Pancreas (tissue), 10 donors: ENCODE measurements around the gene GEN1. TPM values are rescaled to one million over a fixed set of nuclear protein-coding genes. Genes with fewer than 3 reads are reported as not detected.

ENCODE experiments used
- ATAC-seq, 4 donors: fragments of 200-7000 bp; cut with Tn5 transposase; one replicate each; pipeline versions ENCODE4 v1.8.0 to v1.9.1; 2020; ENCODE audit warnings: mild to moderate bottlenecking in 4 of 4, moderate library complexity in 4 of 4
- DNase-seq, 6 donors: peaks; one replicate each; pipeline ENCODE4 v3.0.0-alpha.2; 2020
- FAIRE-seq: peaks from 2 replicates; lab custom pipeline; 2012; peaks lifted over from hg19 to GRCh38; lab: Jason Lieb, UNC
- H3K27ac ChIP-seq, 4 donors: fragments of 200-600 bp; sonication (generic); 1 replicate in 3 of 4; 2 replicates in 1 of 4; pipeline versions ENCODE4 v1.5.0 to v1.8.0; 2020
- H3K27me3 ChIP-seq, 4 donors: fragments of 200-600 bp; one replicate each; pipeline ENCODE4 v1.8.0; 2021
- H3K36me3 ChIP-seq, 3 donors: fragments of 200-600 bp; sonication (generic) in 1 of 3; one replicate each; pipeline versions ENCODE4 v1.5.0 to v1.8.0; 2020 to 2021
- H3K4me1 ChIP-seq, 3 donors: fragments of 200-600 bp; one replicate each; pipeline ENCODE4 v1.8.0; 2021
- H3K4me3 ChIP-seq, 4 donors: fragments of 200-600 bp; sonication (generic) in 2 of 4; one replicate each; pipeline versions ENCODE4 v1.5.0 to v1.8.0; 2020 to 2021
- H3K9me3 ChIP-seq, 4 donors: fragments of 200-600 bp; one replicate each; pipeline ENCODE4 v1.8.0; 2021
- WGBS, 2 donors: extraction: QIAGEN DNeasy Blood & Tissue Kit; methylation state at CpG; one replicate each; pipeline ENCODE4 v1.1.7; 2013; 5-methylcytosine and 5-hydroxymethylcytosine counted together
- intact Hi-C, 3 donors: fragments of 100-400 bp; cut with DNase I; formaldehyde crosslinking; loops; one replicate each; pipeline versions ENCODE4 v1.11.1 to v1.14.2; 2022
- polyA plus RNA-seq, 2 donors: library from polyadenylated mRNA; stranded (reverse); fragments of 200-250 nt; gene quantifications; one replicate each; pipeline ENCODE4 v1.2.3, GENCODE V29; 2013
- total RNA-seq, 6 donors: library from RNA; stranded (reverse); fragmentation: NEBNext Ultra II Directional in 4 of 6; extraction: Animal tissue kit (Norgen Biotek cat#: 25700) in 4 of 6; gene quantifications; one replicate each; pipeline versions ENCODE4 v1.2.1 to v1.2.4, GENCODE V29; 2021 to 2023
- TF ChIP-seq, protein P1 (sequence below), 4 donors: fragments of 200-600 bp; sonication (generic) in 3 of 4; IDR thresholded peaks; one replicate each; pipeline versions ENCODE4 v1.5.0 to v1.8.0; 2021; ENCODE audit warnings: antibody characterized with exemption in 4 of 4
- donor health status: healthy with polysubstance abuse.
- donor health status: DM: no; HTN: no; CAD: no; lungs with moderate emphysema.
- donor health status: DM: no; HTN: no; CAD: no.
- donor health status: control.
- donor health status: control.
- donor health status: Bipolar disorder and iron deficiency.
- donor health status: DM: yes; HTN: yes; CAD: no.
- donor health status: DM: no; HTN: no; CAD: no.
- donor health status: DM: no; HTN: no; CAD: no.
- donor health status: DM: yes; HTN: yes; CAD: no.

The GEN1 gene
- total and polyA plus RNA-seq, 8 donors: 1.4 to 5.0 (median 2.4) TPM

DNA sequence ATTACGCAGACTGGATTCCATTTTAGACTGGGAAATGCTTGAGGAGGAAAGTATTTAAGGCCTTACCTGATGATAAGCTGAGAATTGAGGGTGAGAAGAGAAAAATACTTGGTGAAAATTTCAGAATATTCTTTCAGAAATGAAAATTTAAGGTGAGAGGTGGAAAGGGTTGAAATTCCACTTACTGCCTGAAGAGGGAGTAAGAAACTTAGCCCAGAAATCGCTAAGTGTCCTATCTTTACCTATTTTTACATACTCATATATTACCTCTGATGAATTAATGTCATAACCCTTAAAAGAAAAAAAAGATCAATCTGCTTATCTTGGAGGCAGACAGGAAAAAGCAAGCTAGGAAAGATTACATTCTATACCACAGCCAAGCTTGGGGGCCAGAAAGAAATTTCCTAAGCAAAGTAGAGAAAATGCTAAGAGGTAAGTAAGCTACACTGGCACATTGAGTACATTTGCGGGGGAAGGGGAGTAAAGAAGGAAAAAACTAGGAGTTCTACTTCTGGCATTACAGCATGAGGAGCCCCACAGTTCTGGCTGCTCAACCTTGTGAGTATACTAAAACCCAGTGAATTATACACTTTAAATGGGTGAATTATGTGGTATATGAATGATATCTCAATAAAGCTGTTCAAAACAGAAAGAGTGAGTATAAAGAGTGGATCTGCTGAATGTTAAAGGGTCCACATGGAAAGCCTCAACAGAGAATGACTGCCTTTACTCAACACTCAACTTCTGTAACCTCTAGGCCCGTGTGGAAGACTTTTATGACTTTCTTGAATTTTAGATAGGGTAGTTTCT lies 34.2 kb upstream of the GEN1 start:
- no peaks in the 10 kb centered on the region for H3K27me3 ChIP-seq
- H3K27ac ChIP-seq: no peak overlapping the region
- FAIRE-seq: peak; percentile 32
- DNase-seq: no peak
- no peaks in the 10 kb centered on the region for H3K4me1 ChIP-seq
- peak in 2 of 4 donors; percentile 53 to 57 for ATAC-seq
- H3K9me3 ChIP-seq: no peaks in the 10 kb centered on the region
- TF ChIP-seq, protein P1, sequence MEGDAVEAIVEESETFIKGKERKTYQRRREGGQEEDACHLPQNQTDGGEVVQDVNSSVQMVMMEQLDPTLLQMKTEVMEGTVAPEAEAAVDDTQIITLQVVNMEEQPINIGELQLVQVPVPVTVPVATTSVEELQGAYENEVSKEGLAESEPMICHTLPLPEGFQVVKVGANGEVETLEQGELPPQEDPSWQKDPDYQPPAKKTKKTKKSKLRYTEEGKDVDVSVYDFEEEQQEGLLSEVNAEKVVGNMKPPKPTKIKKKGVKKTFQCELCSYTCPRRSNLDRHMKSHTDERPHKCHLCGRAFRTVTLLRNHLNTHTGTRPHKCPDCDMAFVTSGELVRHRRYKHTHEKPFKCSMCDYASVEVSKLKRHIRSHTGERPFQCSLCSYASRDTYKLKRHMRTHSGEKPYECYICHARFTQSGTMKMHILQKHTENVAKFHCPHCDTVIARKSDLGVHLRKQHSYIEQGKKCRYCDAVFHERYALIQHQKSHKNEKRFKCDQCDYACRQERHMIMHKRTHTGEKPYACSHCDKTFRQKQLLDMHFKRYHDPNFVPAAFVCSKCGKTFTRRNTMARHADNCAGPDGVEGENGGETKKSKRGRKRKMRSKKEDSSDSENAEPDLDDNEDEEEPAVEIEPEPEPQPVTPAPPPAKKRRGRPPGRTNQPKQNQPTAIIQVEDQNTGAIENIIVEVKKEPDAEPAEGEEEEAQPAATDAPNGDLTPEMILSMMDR (IDR thresholded peaks at IDR 0.05): peak; percentile 36 to 81 (median 70)
- peaks cover 0 to 13% (median 0%) of the 10 kb centered on the region in 3 donors for H3K36me3 ChIP-seq
- intact Hi-C loops: loop anchor here in 1 of 3 donors (10.0 kb wide), 1 partner anchor 115 kb away; no protein-coding TSS in a partner anchor
- WGBS, 2 donors: 65 to 70% methylated on average over 4 of the region's 4 CpGs
- no peak overlapping the region for H3K4me3 ChIP-seq

DNA sequence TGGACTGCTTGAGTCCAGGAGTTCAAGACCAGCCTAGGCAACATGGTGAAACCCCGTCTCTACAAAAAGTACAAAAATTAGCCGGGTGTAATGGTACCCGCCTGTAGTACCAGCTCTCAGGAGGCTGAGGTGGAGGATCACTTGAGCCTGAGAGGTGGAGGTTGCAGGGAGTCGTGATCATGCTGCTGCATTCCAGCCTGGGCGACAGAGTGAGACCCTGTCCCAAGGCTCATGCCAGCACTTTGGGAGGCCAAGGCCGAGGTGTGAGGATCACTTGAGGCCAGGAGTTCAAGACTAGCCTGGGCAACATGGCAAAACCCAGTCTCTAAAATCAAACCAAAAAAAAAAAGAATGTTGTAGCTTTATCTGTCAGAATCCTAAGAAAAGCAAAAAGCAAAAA lies 25.7 kb upstream of the GEN1 start:
- WGBS, 2 donors: 92 to 97% methylated on average over 6 of the region's 6 CpGs
- no peak for FAIRE-seq
- H3K27me3 ChIP-seq: no peaks in the 10 kb centered on the region

DNA sequence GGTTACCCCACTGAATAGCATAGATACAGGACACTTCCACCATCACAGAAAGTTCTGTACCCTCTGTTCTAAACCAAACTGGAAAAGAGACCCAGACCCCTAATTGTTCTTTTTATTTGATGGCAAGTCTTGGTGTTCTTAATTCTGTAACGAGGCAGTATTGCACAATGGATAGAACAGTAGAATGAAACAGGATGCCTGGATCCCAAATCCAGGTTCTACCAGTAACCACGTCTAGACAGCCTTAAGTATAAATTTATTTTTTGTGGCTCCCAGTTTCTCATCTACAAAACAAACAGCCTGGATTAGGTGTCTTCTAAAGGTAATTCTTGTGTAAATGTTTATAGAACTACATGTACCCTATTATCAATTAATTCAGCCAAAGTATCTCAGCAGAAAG lies 24.1 kb upstream of the GEN1 start:
- intact Hi-C loops: no loop called here
- 88 to 95% methylated on average over 2 of the region's 2 CpGs for WGBS, 2 donors
- FAIRE-seq (no peak), ATAC-seq (no peak), DNase-seq (no peak)
- TF ChIP-seq, protein P1 (IDR thresholded peaks at IDR 0.05): no peak
- no peak overlapping the region for H3K4me3 ChIP-seq
- no peaks in the 10 kb centered on the region for H3K36me3 ChIP-seq
- no peaks in the 10 kb centered on the region for H3K27me3 ChIP-seq
- no peaks in the 10 kb centered on the region for H3K4me1 ChIP-seq
- H3K9me3 ChIP-seq: no peaks in the 10 kb centered on the region
- H3K27ac ChIP-seq: no peak overlapping the region

More for the DNA sequence above, 25.7 kb upstream of the GEN1 start:
- Histone ChIP-seq H3K27ac (no peak overlapping the region), H3K36me3 (no peaks in the 10 kb centered on the region), H3K4me1 (no peaks in the 10 kb centered on the region), H3K4me3 (no peak overlapping the region), H3K9me3 (no peaks in the 10 kb centered on the region)
- intact Hi-C loops: no loop called here
- TF ChIP-seq, protein P1 (IDR thresholded peaks at IDR 0.05): no peak
- no peak for DNase-seq
- ATAC-seq: no peak

DNA sequence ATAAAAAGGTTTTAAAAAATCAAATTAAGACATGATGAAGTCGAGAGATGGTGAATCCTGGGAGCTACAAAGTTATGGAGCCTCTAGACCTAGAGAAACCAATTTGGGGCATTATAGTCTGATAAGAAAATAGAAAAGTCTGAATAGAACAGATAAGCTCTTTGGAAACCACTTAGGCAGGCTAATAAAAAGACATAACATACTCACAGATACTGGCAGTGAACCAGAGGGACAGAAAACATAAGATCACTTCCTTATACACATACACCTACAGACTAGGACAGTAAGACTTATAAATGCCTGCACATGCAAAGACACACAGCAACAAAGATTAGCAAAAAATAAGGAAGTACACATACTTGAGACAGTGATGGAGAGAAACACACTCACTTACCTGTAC lies 20.3 kb upstream of the GEN1 start:
- DNase-seq: no peak
- FAIRE-seq: no peak
- TF ChIP-seq, protein P1 (IDR thresholded peaks at IDR 0.05): no peak
- no peaks in the 10 kb centered on the region for H3K4me1 ChIP-seq
- H3K4me3 ChIP-seq: no peak overlapping the region
- intact Hi-C loops: no loop called here
- H3K27me3 ChIP-seq: no peaks in the 10 kb centered on the region
- no peak overlapping the region for H3K27ac ChIP-seq
- peaks cover 0 to 8% (median 4%) of the 10 kb centered on the region in 3 donors for H3K36me3 ChIP-seq
- 66 to 83% methylated on average over 1 of the region's 1 CpG for WGBS, 2 donors
- ATAC-seq: no peak
- no peaks in the 10 kb centered on the region for H3K9me3 ChIP-seq

DNA sequence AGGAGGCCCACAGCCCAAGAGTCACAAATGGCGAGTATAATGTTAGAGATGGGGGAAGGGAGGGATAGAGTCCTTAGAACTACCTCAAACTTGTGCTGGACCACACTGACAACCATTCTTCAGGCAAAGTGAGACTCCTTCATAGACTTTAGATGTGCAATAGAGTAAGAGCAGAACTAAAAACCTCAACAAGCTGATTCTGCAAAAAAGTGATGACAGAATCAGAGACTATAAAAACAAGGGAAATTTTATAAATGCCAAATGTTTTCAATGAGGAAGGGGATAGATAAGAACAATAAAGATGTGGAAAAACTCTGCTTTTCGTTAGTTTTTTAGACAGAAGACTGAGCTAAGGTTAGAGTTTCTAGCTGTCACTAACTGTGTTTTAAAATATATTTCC lies 18.1 kb upstream of the GEN1 start:
- intact Hi-C loops: no loop called here
- H3K36me3 ChIP-seq: peaks cover 0 to 8% (median 4%) of the 10 kb centered on the region in 3 donors

More for the DNA sequence above, 18.1 kb upstream of the GEN1 start:
- Histone ChIP-seq H3K27ac (no peak overlapping the region), H3K9me3 (no peaks in the 10 kb centered on the region), H3K27me3 (no peaks in the 10 kb centered on the region), H3K4me3 (no peak overlapping the region), H3K4me1 (no peaks in the 10 kb centered on the region)
- TF ChIP-seq, protein P1 (IDR thresholded peaks at IDR 0.05): no peak
- ATAC-seq (no peak), FAIRE-seq (no peak), DNase-seq (no peak)
- 88 to 94% methylated on average over 2 of the region's 2 CpGs for WGBS, 2 donors
